ENCODE results near the gene BRME1.

GRCh38 chr19:13864667-13865570 lies 41.0 kb downstream of the BRME1 start:
- TF ChIP-seq, protein P1, sequence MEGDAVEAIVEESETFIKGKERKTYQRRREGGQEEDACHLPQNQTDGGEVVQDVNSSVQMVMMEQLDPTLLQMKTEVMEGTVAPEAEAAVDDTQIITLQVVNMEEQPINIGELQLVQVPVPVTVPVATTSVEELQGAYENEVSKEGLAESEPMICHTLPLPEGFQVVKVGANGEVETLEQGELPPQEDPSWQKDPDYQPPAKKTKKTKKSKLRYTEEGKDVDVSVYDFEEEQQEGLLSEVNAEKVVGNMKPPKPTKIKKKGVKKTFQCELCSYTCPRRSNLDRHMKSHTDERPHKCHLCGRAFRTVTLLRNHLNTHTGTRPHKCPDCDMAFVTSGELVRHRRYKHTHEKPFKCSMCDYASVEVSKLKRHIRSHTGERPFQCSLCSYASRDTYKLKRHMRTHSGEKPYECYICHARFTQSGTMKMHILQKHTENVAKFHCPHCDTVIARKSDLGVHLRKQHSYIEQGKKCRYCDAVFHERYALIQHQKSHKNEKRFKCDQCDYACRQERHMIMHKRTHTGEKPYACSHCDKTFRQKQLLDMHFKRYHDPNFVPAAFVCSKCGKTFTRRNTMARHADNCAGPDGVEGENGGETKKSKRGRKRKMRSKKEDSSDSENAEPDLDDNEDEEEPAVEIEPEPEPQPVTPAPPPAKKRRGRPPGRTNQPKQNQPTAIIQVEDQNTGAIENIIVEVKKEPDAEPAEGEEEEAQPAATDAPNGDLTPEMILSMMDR (IDR thresholded peaks at IDR 0.05), result no peak
- TF ChIP-seq POLR2A (IDR thresholded peaks at IDR 0.05), result no peak

Measured in uterus (tissue), 2 donors.